Activated CD4-positive, CD25-positive, alpha-beta regulatory T cell treated with anti-CD3 and anti-CD28 coated beads, Interleukin-2, amount 50 U/mL, for 16 hours (primary cell): ENCODE measurements around the gene GRAMD2B.

Experiments
- DNase-seq: peaks from one replicate; pipeline ENCODE4 v3.0.0-alpha.2; 2020; ENCODE audit warnings: low read depth, low spot score

The GRAMD2B gene

DNA sequence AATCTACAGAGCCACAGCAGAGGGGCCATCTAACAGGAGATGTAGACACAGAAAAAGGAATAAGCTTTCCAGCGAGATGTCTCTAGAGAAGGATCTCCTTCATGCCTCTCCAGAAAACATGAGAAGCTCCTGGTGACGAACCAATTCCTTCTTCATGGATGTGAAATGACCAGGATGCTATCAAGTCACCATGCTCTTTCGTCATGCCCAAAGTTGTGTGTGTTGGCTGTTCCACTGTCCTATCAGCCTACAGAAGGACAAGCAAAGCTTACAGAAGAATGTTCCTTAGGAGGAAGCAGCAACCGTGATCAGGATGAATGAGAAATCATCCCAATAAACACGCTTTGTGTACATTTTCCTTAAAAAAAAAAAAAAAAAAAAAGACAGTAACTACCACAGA, 117.4 kb downstream of the GRAMD2B start:
- no peak for DNase-seq

DNA sequence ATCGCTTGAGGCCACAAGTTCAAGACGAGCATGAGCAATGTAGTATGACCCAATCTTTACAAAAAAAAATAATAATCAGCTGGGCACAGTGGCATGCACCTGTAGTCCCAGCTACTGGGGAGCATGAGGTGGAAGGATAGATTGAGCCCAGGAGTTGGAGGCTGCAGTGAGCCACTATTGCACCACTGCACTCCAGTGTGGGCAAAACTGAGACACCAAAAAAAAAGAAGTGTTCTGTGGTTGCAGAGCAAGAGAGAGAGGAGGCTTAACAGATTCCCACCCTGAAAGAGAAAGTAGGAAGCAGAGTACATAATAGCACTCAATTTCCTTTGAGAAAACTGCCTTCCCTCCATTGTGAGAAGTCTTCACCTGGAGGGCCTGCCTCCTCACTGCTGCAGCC, 119.2 kb downstream of the GRAMD2B start:
- DNase-seq, result no peak

DNA sequence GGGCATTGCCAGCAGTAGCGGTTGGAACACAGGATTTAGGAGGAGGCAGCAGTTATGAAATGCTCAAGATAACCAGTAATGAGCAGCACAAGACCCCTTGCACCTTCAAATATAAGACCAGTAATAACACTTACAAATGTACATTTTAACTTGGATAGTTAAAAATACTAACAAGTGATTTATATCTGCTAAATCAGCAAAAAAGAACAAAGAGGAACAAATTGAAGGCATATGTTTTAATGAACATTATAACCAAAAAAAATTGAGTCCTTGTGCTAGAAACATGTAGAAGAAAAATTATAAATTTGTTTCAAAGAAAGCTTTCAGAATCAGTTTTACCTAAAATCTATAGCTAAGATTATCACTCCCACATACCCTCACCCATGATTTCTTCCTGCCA, 119.8 kb downstream of the GRAMD2B start:
- DNase-seq, result no peak

DNA sequence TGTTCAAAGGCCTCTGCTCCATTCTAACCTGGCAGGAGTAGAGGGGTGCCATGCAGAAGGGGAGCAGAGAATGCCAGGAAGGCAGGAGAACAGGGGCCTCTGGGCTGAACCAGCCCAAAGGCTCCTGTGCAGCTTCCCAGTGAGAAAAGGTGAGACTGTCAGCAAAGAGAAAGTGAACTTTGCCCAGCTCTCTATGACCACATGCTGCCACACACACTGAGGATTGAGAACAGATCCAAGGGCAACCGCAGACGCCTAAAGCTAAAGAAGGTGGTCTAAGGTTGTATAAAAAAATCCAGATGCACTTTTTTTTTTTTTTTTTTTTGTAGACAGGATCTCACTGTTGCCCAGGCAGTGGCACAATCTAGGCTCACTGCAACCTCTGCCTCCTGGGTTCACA, 120.5 kb downstream of the GRAMD2B start:
- no peak for DNase-seq
